ENCODE measurements around the gene MAD1L1. TPM values are rescaled to one million over a fixed set of nuclear protein-coding genes. Genes with fewer than 3 reads are reported as not detected.
A peak's percentile ranks its signal among the peaks of the same experiment; 100 is the strongest.

Gene MAD1L1
- total and polyA plus RNA-seq, 2 of the 8 experiments (the other 6 are each of a cell fraction or from before 2014, with no cell fraction given), result 40.4 to 44.6 TPM

DNA sequence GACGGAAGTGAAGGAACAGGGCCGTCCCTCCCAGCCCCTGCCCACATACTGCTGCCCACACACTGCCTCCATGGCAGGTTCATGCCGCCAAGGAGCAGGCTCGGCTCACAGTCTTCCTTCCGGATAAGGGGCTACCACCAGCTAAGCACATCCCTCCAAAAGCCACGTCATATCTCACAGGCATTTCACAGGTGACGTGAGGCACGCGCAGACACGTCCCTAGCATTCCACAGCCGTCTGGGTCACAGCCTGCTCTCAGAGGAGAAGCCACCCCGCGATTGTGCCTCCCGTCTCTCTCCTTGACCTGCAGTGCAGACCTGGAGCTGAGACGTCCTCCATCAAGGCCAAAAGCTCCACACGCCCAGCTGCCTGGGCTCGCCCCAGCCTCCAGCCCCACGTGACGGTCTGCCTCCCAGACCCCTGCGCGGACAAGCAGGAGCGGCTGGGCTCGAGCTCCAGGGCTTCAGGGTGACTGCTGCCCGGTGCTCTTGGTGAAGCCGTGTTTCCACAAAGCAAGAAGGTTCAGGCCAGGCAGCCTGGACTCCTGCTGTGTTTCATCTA lies 114.0 kb downstream of the MAD1L1 start:
- Histone ChIP-seq H3K4me2 (ENCODE audit: insufficient read depth in 1 of 2, low read depth in 2 of 2, low read length in 2 of 2) (no peak overlapping the region), H2AFZ (ENCODE audit: low read length) (no peak overlapping the region), H3K4me1 (replicated peaks in 1 of 4; ENCODE audit: control insufficient read depth in 3 of 4, insufficient read depth in 4 of 4, low read length in 3 of 4) (no peaks in the 10 kb centered on the region; a peak in 1 of 7 replicates), H3K36me3 (ENCODE audit: control insufficient read depth in 2 of 4, insufficient read depth in 4 of 4, low read length in 3 of 4) (no peaks in the 10 kb centered on the region), H2AK5ac (ENCODE audit: low read depth, low read length) (0 out of 2 replicates have a peak overlapping the region, but pooled peaks have one; percentile 53), H2BK12ac (ENCODE audit: low read depth, low read length) (no peak overlapping the region), H4K5ac (ENCODE audit: insufficient read length, low read depth, low read length) (no peak overlapping the region), H3K9ac (replicated peaks in 1 of 4; ENCODE audit: extremely low read depth in 1 of 4, low read depth in 3 of 4, low read length in 3 of 4) (no peak overlapping the region), H4K91ac (replicated peaks; ENCODE audit: insufficient read length, low read length) (no peak overlapping the region), H3K4ac (replicated peaks; ENCODE audit: insufficient read length, low read depth, low read length) (no peak overlapping the region), H2BK15ac (ENCODE audit: low read length) (no peak overlapping the region), H3K27me3 (replicated peaks in 1 of 4; ENCODE audit: control insufficient read depth in 3 of 4, extremely low read depth in 1 of 4, insufficient read depth in 3 of 4, low read length in 3 of 4) (no peaks in the 10 kb centered on the region), H4K8ac (ENCODE audit: extremely low read depth, insufficient read depth, low read length) (no peak overlapping the region; the same call in 1 of the 2 replicates), H2BK120ac (replicated peaks; ENCODE audit: low read depth, low read length) (no peak overlapping the region), H3K4me3 (ENCODE audit: extremely low read depth in 1 of 4, insufficient read depth in 2 of 4, low read depth in 3 of 4, low read length in 4 of 4) (no peak overlapping the region), H3K9me3 (ENCODE audit: insufficient read depth in 2 of 2, low read depth in 1 of 2, low read length in 1 of 2) (no peaks in the 10 kb centered on the region), H2BK20ac (ENCODE audit: low read length) (no peak overlapping the region), H3K79me2 (ENCODE audit: control insufficient read depth in 1 of 2, insufficient read depth in 2 of 2, low read length in 2 of 2) (no peaks in the 10 kb centered on the region), H3K56ac (replicated peaks; ENCODE audit: insufficient read length, low read depth, low read length) (no peak overlapping the region), H2BK5ac (ENCODE audit: low read depth, low read length) (peak overlapping the region; percentile 68; the same call in 1 of the 2 replicates), H3K79me1 (ENCODE audit: low read depth, low read length) (no peaks in the 10 kb centered on the region; the same call in 1 of the 2 replicates), H3K27ac (ENCODE audit: low read depth, low read length) (0 out of 2 replicates have a peak overlapping the region, but pooled peaks have one; percentile 63), H3K14ac (ENCODE audit: insufficient read length) (no peak overlapping the region), H3K23me2 (ENCODE audit: low read depth, low read length) (no peaks in the 10 kb centered on the region), H3K18ac (ENCODE audit: extremely low read depth, low read length) (no peak overlapping the region), H3K23ac (ENCODE audit: insufficient read length) (no peak overlapping the region), H4K20me1 (replicated peaks in 1 of 2; ENCODE audit: control insufficient read depth in 1 of 2, insufficient read depth in 2 of 2, low read length in 2 of 2) (peaks cover 5% of the 10 kb centered on the region in 2 experiments)
- POLR2A ChIA-PET (ENCODE audit: partially characterized antibody), result no interaction called here
- DNase-seq (ENCODE audit: low read depth in 1 of 2, low spot score in 2 of 2), result no peak
- no peak for FAIRE-seq
- CTCF ChIA-PET (ENCODE audit: partially characterized antibody), result interaction anchor here (0.6 to 3.0 kb wide), 9 partner anchors 10 to 155 kb away, joined by 3 to 11 read pairs (median 5); no protein-coding TSS in a partner anchor
- WGBS, 2 experiments (ENCODE audit: extremely low coverage in 1 of 2, insufficient coverage in 1 of 2, insufficient read length in 1 of 2, insufficient replicate concordance in 2 of 2, low coverage in 1 of 2, low lambda C conversion rate in 2 of 2, missing lambda C conversion rate in 1 of 2), result 96% methylated on average over 25 of the region's 25 CpGs; no CpG with 5 or more reads in 1 of the 2 experiments
- TF ChIP-seq PHF8 (conservative IDR thresholded peaks at IDR 0.05; ENCODE audit: low read depth, low read length), result no peak
- no peak for TF ChIP-seq RNF2 (IDR thresholded peaks at IDR 0.05; ENCODE audit: borderline replicate concordance, low read depth, low read length, missing control alignments, poor library complexity, severe bottlenecking)
- TF ChIP-seq EP300 (IDR thresholded peaks at IDR 0.05; ENCODE audit: borderline replicate concordance in 1 of 2, low read depth in 2 of 2, low read length in 2 of 2), result no peak
- no peak for TF ChIP-seq KDM5A (IDR thresholded peaks at IDR 0.05; ENCODE audit: low read length)
- TF ChIP-seq CBX5 (IDR thresholded peaks at IDR 0.05; ENCODE audit: low read depth, low read length), result no peak
- no peak for TF ChIP-seq SUZ12 (IDR thresholded peaks at IDR 0.05; ENCODE audit: low read length)
- TF ChIP-seq RBBP5 (IDR thresholded peaks at IDR 0.05; ENCODE audit: borderline replicate concordance, low read depth, low read length), result no peak
- no peak for TF ChIP-seq ZNF274 (IDR thresholded peaks at IDR 0.05; ENCODE audit: borderline replicate concordance, extremely low read depth, low read length)
- no peak for TF ChIP-seq TBP (IDR thresholded peaks at IDR 0.05; ENCODE audit: low read depth, low read length)
- TF ChIP-seq CEBPB (IDR thresholded peaks at IDR 0.05; ENCODE audit: low read depth, low read length), result no peak
- TF ChIP-seq SP1 (IDR thresholded peaks at IDR 0.05; ENCODE audit: low read depth, low read length), result no peak
- TF ChIP-seq SAP30 (IDR thresholded peaks at IDR 0.05; ENCODE audit: insufficient read depth, insufficient replicate concordance, low read length), result no peak
- TF ChIP-seq GTF2F1 (IDR thresholded peaks at IDR 0.05; ENCODE audit: borderline replicate concordance, low read depth, low read length), result no peak
